Peyer's patch (tissue), 4 donors: ENCODE measurements around the gene CREB3L2. TPM values are rescaled to one million over a fixed set of nuclear protein-coding genes. Genes with fewer than 3 reads are reported as not detected.

Source experiments
- DNase-seq, 3 donors: peaks; one replicate each; pipeline ENCODE4 v3.0.0-alpha.2; 2017 to 2019
- H3K27ac ChIP-seq, 4 donors: fragments of 200-600 bp; sonication (generic); one replicate each; pipeline ENCODE4 v1.5.1; 2016 to 2019
- H3K27me3 ChIP-seq, 2 donors: fragments of 200-600 bp; sonication (generic); one replicate each; pipeline ENCODE4 v1.5.1; 2019
- H3K36me3 ChIP-seq, 3 donors: fragments of 200-600 bp; sonication (generic); one replicate each; pipeline ENCODE4 v1.5.1; 2016 to 2019
- H3K4me1 ChIP-seq, 4 donors: fragments of 200-600 bp; sonication (generic); one replicate each; pipeline ENCODE4 v1.5.1; 2016 to 2019
- H3K4me3 ChIP-seq, 4 donors: fragments of 200-600 bp; sonication (generic); 1 replicate in 3 of 4; 2 replicates in 1 of 4; pipeline ENCODE4 v1.5.1; 2016 to 2019; ENCODE audit warnings: mild to moderate bottlenecking in 1 of 4
- H3K9me3 ChIP-seq, 4 donors: fragments of 200-600 bp; sonication (generic); one replicate each; pipeline ENCODE4 v1.5.1; 2016 to 2019; ENCODE audit warnings: mild to moderate bottlenecking in 1 of 4
- CTCF ChIP-seq, 6 experiments: fragments of 450-650 bp in 4 of 6; fragments of 200-600 bp in 2 of 6; sonication (generic) in 1 of 6; IDR thresholded peaks; one replicate each; pipeline ENCODE4 v1.5.1; 2017 to 2019; ENCODE audit warnings: antibody characterized with exemption in 6 of 6, mild to moderate bottlenecking in 3 of 6, moderate library complexity in 1 of 6
- POLR2A ChIP-seq, 2 donors: fragments of 450-650 bp; IDR thresholded peaks; one replicate each; pipeline ENCODE4 v1.5.1; 2017; ENCODE audit warnings: antibody characterized with exemption in 2 of 2, mild to moderate bottlenecking in 2 of 2, moderate library complexity in 2 of 2
- total RNA-seq, 4 donors: library from RNA; depleted of rRNA; stranded (reverse); fragments of >200 nt; gene quantifications; one replicate each; pipeline ENCODE4 v1.1.0, GENCODE V29; 2016

CREB3L2 gene
- total RNA-seq, 4 donors from 2014 or later, result 20.6 to 42.7 (median 33.6) TPM

DNA sequence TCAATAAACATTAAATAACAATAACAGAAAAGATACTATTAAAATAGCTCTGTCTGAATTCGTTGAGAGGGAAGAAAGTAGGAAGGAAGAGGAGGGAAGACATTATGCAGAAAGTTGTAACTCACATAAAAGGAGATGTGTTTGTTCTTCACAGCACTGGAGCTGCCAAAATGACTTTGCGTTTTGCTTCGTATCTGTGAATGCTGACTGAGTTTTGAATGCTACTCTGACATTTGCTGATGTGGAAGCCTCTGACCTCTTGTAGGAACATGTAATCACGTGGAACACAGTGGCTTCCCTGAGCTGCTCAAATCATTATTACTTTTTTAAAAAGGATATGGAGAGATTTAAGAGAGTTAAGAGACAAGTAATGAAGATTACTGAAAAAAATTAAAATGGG, 139.5 kb downstream of the CREB3L2 start:
- H3K27ac ChIP-seq, result no peak overlapping the region
- TF ChIP-seq CTCF (IDR thresholded peaks at IDR 0.05), result no peak
- TF ChIP-seq POLR2A (IDR thresholded peaks at IDR 0.05), result no peak
- H3K36me3 ChIP-seq, result peaks cover 0 to 16% (median 0%) of the 10 kb centered on the region in 3 donors
- H3K27me3 ChIP-seq, result no peaks in the 10 kb centered on the region
- H3K4me3 ChIP-seq, result no peak overlapping the region
- no peaks in the 10 kb centered on the region for H3K9me3 ChIP-seq
- no peaks in the 10 kb centered on the region for H3K4me1 ChIP-seq
- DNase-seq, result no peak

- Histone ChIP-seq H3K4me1 (no peaks in the 10 kb centered on the region), H3K4me3 (no peak overlapping the region), H3K36me3 (no peaks in the 10 kb centered on the region), H3K9me3 (no peaks in the 10 kb centered on the region), H3K27ac (no peak overlapping the region), H3K27me3 (no peaks in the 10 kb centered on the region)
- no peak for DNase-seq
- TF ChIP-seq CTCF (IDR thresholded peaks at IDR 0.05) (no peak), POLR2A (IDR thresholded peaks at IDR 0.05) (no peak)
Observed at GRCh38 chr7:137860542-137860941, 141.3 kb downstream of the CREB3L2 start.

GRCh38 chr7:137853053-137853452, 148.8 kb downstream of the CREB3L2 start:
- Histone ChIP-seq H3K27ac (no peak overlapping the region), H3K27me3 (no peaks in the 10 kb centered on the region), H3K4me3 (no peak overlapping the region)

DNA sequence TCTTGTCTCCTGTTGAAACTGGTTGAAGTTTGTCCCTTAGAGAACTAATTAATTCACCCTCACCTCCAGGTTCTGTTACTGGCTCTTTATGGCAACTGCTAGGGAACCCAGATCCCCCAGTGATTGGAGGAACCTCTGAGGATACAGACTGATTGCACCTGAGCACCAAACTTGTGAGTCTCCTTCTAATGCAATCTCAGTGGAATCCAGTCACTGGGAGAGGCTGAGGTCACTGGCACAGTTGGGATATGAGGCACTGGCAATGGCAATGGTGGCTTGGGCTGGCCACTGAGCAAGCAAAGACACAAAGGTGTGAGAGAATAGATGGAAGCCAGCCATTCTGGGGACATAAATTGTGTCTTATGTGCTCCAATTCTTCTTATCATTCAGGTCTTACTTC, 149.8 kb downstream of the CREB3L2 start:
- Histone ChIP-seq H3K36me3 (no peaks in the 10 kb centered on the region), H3K27ac (no peak overlapping the region), H3K27me3 (peaks cover 0 to 4% of the 10 kb centered on the region in 2 donors), H3K4me1 (peaks cover 0 to 2% (median under 1%) of the 10 kb centered on the region in 4 donors), H3K9me3 (no peaks in the 10 kb centered on the region), H3K4me3 (no peak overlapping the region)
- TF ChIP-seq CTCF (IDR thresholded peaks at IDR 0.05) (no peak), POLR2A (IDR thresholded peaks at IDR 0.05) (no peak)
- DNase-seq, result no peak

More at GRCh38 chr7:137853053-137853452, 148.8 kb downstream of the CREB3L2 start:
- Histone ChIP-seq H3K9me3 (no peaks in the 10 kb centered on the region), H3K36me3 (no peaks in the 10 kb centered on the region), H3K4me1 (no peaks in the 10 kb centered on the region)
- TF ChIP-seq POLR2A (IDR thresholded peaks at IDR 0.05) (no peak), CTCF (IDR thresholded peaks at IDR 0.05) (no peak)
- no peak for DNase-seq

DNA sequence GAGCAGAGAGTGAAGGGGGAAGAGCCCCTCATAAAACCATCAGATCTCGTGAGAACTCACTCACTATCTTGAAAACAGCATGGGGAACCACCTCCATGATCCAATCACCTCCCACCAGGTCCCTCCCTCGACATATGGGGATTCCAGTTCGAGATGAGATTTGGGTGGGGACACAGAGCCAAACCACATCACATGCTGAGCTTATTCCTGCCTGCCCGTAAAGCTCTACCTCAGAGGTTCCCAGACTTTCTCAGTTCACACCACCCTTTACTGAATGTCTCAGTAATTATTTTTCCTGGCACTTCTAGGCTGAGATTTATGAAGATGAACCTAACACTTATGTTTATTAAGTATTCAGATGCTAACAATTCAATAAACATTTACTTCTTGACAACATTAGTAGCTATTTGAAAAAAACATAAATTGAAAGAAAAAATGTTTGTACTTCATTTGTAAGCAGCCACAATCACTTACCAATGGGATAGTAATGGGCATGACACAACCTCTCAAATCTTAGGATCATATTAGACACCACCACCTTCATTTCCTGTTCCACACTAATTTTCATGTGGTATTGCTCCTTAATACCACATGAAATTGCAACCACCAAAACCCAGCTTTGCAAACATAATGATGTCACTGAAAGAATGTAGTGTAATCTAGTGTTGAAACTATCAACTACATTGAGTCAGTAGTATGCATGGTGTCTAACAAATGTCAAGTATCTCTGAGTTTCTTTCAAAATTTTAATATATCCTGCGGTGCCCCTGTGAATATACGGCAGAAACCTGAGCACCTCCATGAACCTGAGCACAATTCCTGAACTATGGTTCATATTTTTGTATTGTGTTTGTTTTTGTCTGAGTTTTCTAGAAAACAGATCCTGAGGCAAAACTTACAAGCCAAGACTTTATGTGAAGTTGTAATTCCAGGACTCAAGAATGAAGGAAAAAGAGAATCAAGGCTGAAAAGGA, 150.6 kb downstream of the CREB3L2 start:
- TF ChIP-seq CTCF (IDR thresholded peaks at IDR 0.05), result no peak
- no peak for TF ChIP-seq POLR2A (IDR thresholded peaks at IDR 0.05)
- Histone ChIP-seq H3K9me3 (no peaks in the 10 kb centered on the region), H3K4me3 (no peak overlapping the region), H3K36me3 (no peaks in the 10 kb centered on the region), H3K27ac (no peak overlapping the region), H3K4me1 (peaks cover 0 to 6% (median 2%) of the 10 kb centered on the region in 4 donors), H3K27me3 (peaks cover 0 to 8% of the 10 kb centered on the region in 2 donors)
- no peak for DNase-seq
